Measurements from ENCODE around the gene SSNA1.

SSNA1 gene

GRCh38 chr9:137236238-137236935 is 47.9 kb downstream of the SSNA1 start:
- Histone ChIP-seq H3K4me1 (ENCODE audit: control insufficient read depth, insufficient read depth, low read length) (peaks cover 3% of the 10 kb centered on the region; the same call in 1 of the 2 replicates), H3K4me3 (ENCODE audit: low read depth, low read length) (peak overlapping the region; percentile 13), H3K9me3 (ENCODE audit: control insufficient read depth, insufficient read depth, low read depth, low read length) (no peaks in the 10 kb centered on the region), H3K27ac (ENCODE audit: extremely low read depth, low read depth, low read length) (no peak overlapping the region), H3K36me3 (ENCODE audit: control insufficient read depth in 2 of 2, insufficient read depth in 1 of 2, low read length in 2 of 2) (peaks cover 0 to 7% of the 10 kb centered on the region in 2 experiments; a peak in 1 of 3 replicates)
- CTCF ChIA-PET, result interaction anchor here (0.6 to 3.4 kb wide), 85 partner anchors 7 to 500 kb away, joined by 3 to 45 read pairs (median 5); partner anchors contain the start of genes ANAPC2, CYSRT1, DPH7 and LCN8
- POLR2A ChIA-PET, result interaction anchor here (0.5 to 11.5 kb wide), 22 partner anchors 9 to 190 kb away, joined by 3 to 336 read pairs (median 4); partner anchors contain the start of genes ANAPC2, CYSRT1, EXD3 and MAN1B1
- TF ChIP-seq YY2 (tag by site-specific recombination; IDR thresholded peaks at IDR 0.05), result peak; percentile 89
- TF ChIP-seq ZNF660 (tag by site-specific recombination; IDR thresholded peaks at IDR 0.05), result peak; percentile 83
- 0 out of 2 replicates have a peak, but pooled peaks have one; percentile 22 for TF ChIP-seq ZNF645 (tag by site-specific recombination; IDR thresholded peaks at IDR 0.05)
- peak; percentile 97 for TF ChIP-seq KLF16 (tag by site-specific recombination; IDR thresholded peaks at IDR 0.05)
- TF ChIP-seq ZNF394 (tag by site-specific recombination; IDR thresholded peaks at IDR 0.05; ENCODE audit: borderline replicate concordance), result peak; percentile 32; the same call in 1 of the 2 replicates
- no peak for TF ChIP-seq GFI1B (tag by site-specific recombination; IDR thresholded peaks at IDR 0.05)
- peak; percentile 22; the same call in 1 of the 2 replicates for TF ChIP-seq REST (tag by site-specific recombination; IDR thresholded peaks at IDR 0.05)
- TF ChIP-seq ZNF654 (tag by site-specific recombination; IDR thresholded peaks at IDR 0.05; ENCODE audit: low read depth), result no peak; the same call in 1 of the 2 replicates
- TF ChIP-seq ZNF837 (tag by site-specific recombination; IDR thresholded peaks at IDR 0.05), result no peak
- TF ChIP-seq ZNF23 (tag by site-specific recombination; IDR thresholded peaks at IDR 0.05; ENCODE audit: borderline replicate concordance), result no peak
- TF ChIP-seq CTCF (tag by site-specific recombination; IDR thresholded peaks at IDR 0.05), result peak; percentile 99
- peak; percentile 87 for TF ChIP-seq ZFHX2 (tag by site-specific recombination; conservative IDR thresholded peaks at IDR 0.05)
- TF ChIP-seq EGR2 (tag by site-specific recombination; IDR thresholded peaks at IDR 0.05; ENCODE audit: low read depth), result peak; percentile 79
- peak; percentile 19; the same call in 1 of the 2 replicates for TF ChIP-seq ZBTB48 (tag by site-specific recombination; IDR thresholded peaks at IDR 0.05)
- TF ChIP-seq ZEB2 (tag by site-specific recombination; IDR thresholded peaks at IDR 0.05), result peak; percentile 55; the same call in 1 of the 2 replicates
- no peak for TF ChIP-seq RBAK (tag by site-specific recombination; IDR thresholded peaks at IDR 0.05)
- peak; percentile 20; the same call in 1 of the 2 replicates for TF ChIP-seq WT1 (tag by site-specific recombination; IDR thresholded peaks at IDR 0.05)
- 0 out of 2 replicates have a peak, but pooled peaks have one; percentile 26 for TF ChIP-seq ZBTB44 (tag by site-specific recombination; IDR thresholded peaks at IDR 0.05)
- TF ChIP-seq ZSCAN30 (tag by site-specific recombination; IDR thresholded peaks at IDR 0.05), result peak; percentile 77
- no peak for TF ChIP-seq ZFP3 (tag by site-specific recombination; IDR thresholded peaks at IDR 0.05; ENCODE audit: low read depth)
- TF ChIP-seq ZBTB26 (tag by site-specific recombination; optimal IDR thresholded peaks at IDR 0.05), result peak; percentile 26
- TF ChIP-seq ZSCAN5A (tag by site-specific recombination; IDR thresholded peaks at IDR 0.05), result 0 out of 2 replicates have a peak, but pooled peaks have one; percentile 65
- peak; percentile 81 for TF ChIP-seq ZNF423 (tag by site-specific recombination; IDR thresholded peaks at IDR 0.05)
- TF ChIP-seq ZNF302 (tag by site-specific recombination; IDR thresholded peaks at IDR 0.05; ENCODE audit: low read depth), result no peak
- peak; percentile 95 for TF ChIP-seq ZIC2 (tag by site-specific recombination; IDR thresholded peaks at IDR 0.05)

Data from HEK293 (cell line).